Ectodermal cell (in vitro differentiated cells): Measurements from ENCODE around the gene GPR137.
A peak's percentile ranks its signal among the peaks of the same experiment; 100 is the strongest.

Source experiments
- H3K27ac ChIP-seq: 2 replicates; pipeline ENCODE4 v1.7.0; 2013; ENCODE audit warnings: mild to moderate bottlenecking, low read depth, low read length; ENCODE audit not compliant: insufficient read depth, poor library complexity, severe bottlenecking
- H3K27me3 ChIP-seq: 2 replicates; pipeline ENCODE4 v1.7.0; 2013; ENCODE audit warnings: mild to moderate bottlenecking, low read length; ENCODE audit not compliant: insufficient read depth, control insufficient read depth, poor library complexity, severe bottlenecking
- H3K36me3 ChIP-seq: one replicate; pipeline ENCODE4 v1.7.0; 2013; ENCODE audit warnings: low read length; ENCODE audit not compliant: control insufficient read depth, insufficient read depth
- H3K4me1 ChIP-seq: one replicate; pipeline ENCODE4 v1.7.0; 2013; ENCODE audit warnings: low read length; ENCODE audit not compliant: control insufficient read depth, insufficient read depth
- H3K4me3 ChIP-seq: 2 replicates; pipeline ENCODE4 v1.7.0; 2013; ENCODE audit warnings: low read depth, low read length, control low read depth; ENCODE audit not compliant: insufficient read depth
- H3K9me3 ChIP-seq: 2 replicates; pipeline ENCODE4 v1.7.0; 2013; ENCODE audit warnings: mild to moderate bottlenecking, low read length, moderate library complexity; ENCODE audit not compliant: control insufficient read depth
- WGBS, 2 experiments: methylation state at CpG; one replicate each; pipeline ENCODE4 v1.1.7; 2013; ENCODE audit warnings: missing lambda C conversion rate in 2 of 2; 5-methylcytosine and 5-hydroxymethylcytosine counted together

GPR137 gene

GRCh38 chr11:64286801-64287159 lies 1.1 kb downstream of the GPR137 start:
- Histone ChIP-seq H3K9me3 (no peaks in the 10 kb centered on the region), H3K27me3 (peaks cover 29% of the 10 kb centered on the region), H3K4me1 (peaks cover 8% of the 10 kb centered on the region), H3K4me3 (no peak overlapping the region), H3K36me3 (no peaks in the 10 kb centered on the region), H3K27ac (no peak overlapping the region)
- 91 to 95% methylated on average over 9 of the region's 9 CpGs for WGBS, 2 experiments

- H3K27me3 ChIP-seq, result peaks cover 39% of the 10 kb centered on the region
- WGBS, 2 experiments, result 93% methylated on average over 33 of the region's 33 CpGs
- no peaks in the 10 kb centered on the region for H3K9me3 ChIP-seq
- H3K36me3 ChIP-seq, result no peaks in the 10 kb centered on the region
- peaks cover 17% of the 10 kb centered on the region for H3K4me1 ChIP-seq
- H3K4me3 ChIP-seq, result no peak overlapping the region
- H3K27ac ChIP-seq, result no peak overlapping the region
These were observed 2.2 kb downstream of the GPR137 start for GRCh38 chr11:64287676-64288352.

GRCh38 chr11:64288353-64288750 lies 2.7 kb downstream of the GPR137 start:
- WGBS, 2 experiments, result 89% methylated on average over 9 of the region's 9 CpGs

GRCh38 chr11:64289002-64289564 lies 3.4 kb downstream of the GPR137 start:
- Histone ChIP-seq H3K4me3 (no peak overlapping the region), H3K27ac (no peak overlapping the region), H3K4me1 (peaks cover 14% of the 10 kb centered on the region), H3K36me3 (no peaks in the 10 kb centered on the region), H3K27me3 (peaks cover 52% of the 10 kb centered on the region), H3K9me3 (no peaks in the 10 kb centered on the region)
- 91 to 92% methylated on average over 13 of the region's 13 CpGs for WGBS, 2 experiments

More at GRCh38 chr11:64288353-64288750, 2.7 kb downstream of the GPR137 start:
- Histone ChIP-seq H3K9me3 (no peaks in the 10 kb centered on the region), H3K4me3 (no peak overlapping the region), H3K36me3 (no peaks in the 10 kb centered on the region), H3K27ac (no peak overlapping the region), H3K27me3 (peaks cover 45% of the 10 kb centered on the region), H3K4me1 (peaks cover 17% of the 10 kb centered on the region)

- 48 to 54% methylated on average over 10 of the region's 10 CpGs for WGBS, 2 experiments
- Histone ChIP-seq H3K9me3 (no peaks in the 10 kb centered on the region), H3K4me1 (peaks cover 13% of the 10 kb centered on the region), H3K4me3 (no peak overlapping the region), H3K27ac (no peak overlapping the region), H3K27me3 (peaks cover 67% of the 10 kb centered on the region), H3K36me3 (no peaks in the 10 kb centered on the region)
These were observed 5.0 kb downstream of the GPR137 start for GRCh38 chr11:64290352-64291261.

GRCh38 chr11:64291262-64291751 lies 5.7 kb downstream of the GPR137 start, which contains the start of gene KCNK4:
Gene KCNK4, plus strand, starts transcription at chr11:64291302. Its CDS starts 1,717 bp downstream, at chr11:64293019.
- Histone ChIP-seq H3K9me3 (no peaks in the 10 kb centered on the region), H3K36me3 (no peaks in the 10 kb centered on the region), H3K27ac (no peak within 1 kb of the TSS), H3K4me1 (peaks cover 13% of the 10 kb centered on the region), H3K27me3 (peaks cover 74% of the 10 kb centered on the region), H3K4me3 (peak within 1 kb of the TSS; percentile 4)
- WGBS, 2 experiments, result 3% methylated on average over 45 of the region's 45 CpGs

GRCh38 chr11:64291752-64292459 lies 6.3 kb downstream of the GPR137 start:
- peaks cover 13% of the 10 kb centered on the region for H3K4me1 ChIP-seq
- peak overlapping the region; percentile 4 for H3K4me3 ChIP-seq
- peaks cover 80% of the 10 kb centered on the region for H3K27me3 ChIP-seq
- no peak overlapping the region for H3K27ac ChIP-seq
- H3K36me3 ChIP-seq, result no peaks in the 10 kb centered on the region
- no peaks in the 10 kb centered on the region for H3K9me3 ChIP-seq
- WGBS, 2 experiments, result 2% methylated on average over 96 of the region's 96 CpGs

- no peaks in the 10 kb centered on the region for H3K9me3 ChIP-seq
- no peak overlapping the region for H3K27ac ChIP-seq
- H3K36me3 ChIP-seq, result no peaks in the 10 kb centered on the region
- peaks cover 88% of the 10 kb centered on the region for H3K27me3 ChIP-seq
- H3K4me3 ChIP-seq, result no peak overlapping the region
- WGBS, 2 experiments, result 41% methylated on average over 42 of the region's 42 CpGs
- H3K4me1 ChIP-seq, result peaks cover 13% of the 10 kb centered on the region
These were observed 7.0 kb downstream of the GPR137 start for GRCh38 chr11:64292460-64293254.

GRCh38 chr11:64294774-64295173 lies 9.1 kb downstream of the GPR137 start:
- H3K4me3 ChIP-seq, result no peak overlapping the region
- peaks cover 100% of the 10 kb centered on the region for H3K27me3 ChIP-seq
- 50 to 55% methylated on average over 3 of the region's 3 CpGs for WGBS, 2 experiments
- H3K36me3 ChIP-seq, result no peaks in the 10 kb centered on the region
- H3K9me3 ChIP-seq, result no peaks in the 10 kb centered on the region
- H3K4me1 ChIP-seq, result peaks cover 19% of the 10 kb centered on the region
- H3K27ac ChIP-seq, result no peak overlapping the region
